ENCODE results near the gene RYR1.

The RYR1 gene

DNA sequence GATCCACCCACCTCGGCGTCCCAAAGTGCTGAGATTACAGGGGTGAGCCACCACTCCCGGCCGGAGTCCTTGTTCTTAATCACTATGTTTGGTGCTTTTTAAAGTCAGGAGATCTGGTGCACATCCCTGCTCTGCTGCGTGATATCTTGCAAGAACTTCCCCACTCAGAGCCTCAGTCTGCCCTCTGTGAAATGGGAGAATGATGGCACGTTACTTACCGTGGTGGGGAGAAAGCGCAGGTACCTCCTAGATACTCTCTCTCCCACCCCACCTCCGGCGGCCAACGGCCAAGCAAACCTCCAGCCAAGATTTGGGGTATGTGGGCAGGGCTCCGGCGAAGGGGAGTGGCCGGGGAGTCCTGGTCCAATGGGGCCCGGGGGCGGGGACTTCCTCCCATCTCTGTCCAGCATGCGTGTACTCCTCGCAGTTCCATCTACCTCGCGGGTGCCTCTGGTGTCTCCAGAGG is at the start of gene RYR1:
TSS of gene RYR1 (plus strand) at position 424 of the 466 bp plus-strand sequence. CDS start 139 bp downstream, outside the sequence.
- H3K4me1 ChIP-seq (ENCODE audit: control insufficient read depth, insufficient read depth, low read length, unreplicated experiment): no peaks in the 10 kb centered on the region
- no peak within 1 kb of the TSS for H3K4me3 ChIP-seq (ENCODE audit: low read depth, low read length)
- no peak within 1 kb of the TSS for H2AFZ ChIP-seq (ENCODE audit: low read length, unreplicated experiment)
- H3K27ac ChIP-seq (ENCODE audit: low read depth, low read length): no peak within 1 kb of the TSS
- H3K36me3 ChIP-seq (ENCODE audit: insufficient read depth, low read length): no peaks in the 10 kb centered on the region
- H3K27me3 ChIP-seq (ENCODE audit: insufficient read depth, low read length): peaks cover 21% of the 10 kb centered on the region
- no peaks in the 10 kb centered on the region for H3K79me2 ChIP-seq (ENCODE audit: control insufficient read depth, insufficient read depth, low read length, unreplicated experiment)

GRCh38 chr19:38383743-38384142 is 49.7 kb upstream of the RYR1 start:
- H3K27me3 ChIP-seq (ENCODE audit: insufficient read depth, low read length): no peaks in the 10 kb centered on the region
- peaks cover 6% of the 10 kb centered on the region; the same call in 1 of the 2 replicates for H3K36me3 ChIP-seq (ENCODE audit: insufficient read depth, low read length)
- H3K4me3 ChIP-seq (ENCODE audit: low read depth, low read length): no peak overlapping the region
- no peak overlapping the region for H3K27ac ChIP-seq (ENCODE audit: low read depth, low read length)
- peaks cover 9% of the 10 kb centered on the region for H3K79me2 ChIP-seq (ENCODE audit: control insufficient read depth, insufficient read depth, low read length, unreplicated experiment)
- no peak overlapping the region for H2AFZ ChIP-seq (ENCODE audit: low read length, unreplicated experiment)
- H3K4me1 ChIP-seq (ENCODE audit: control insufficient read depth, insufficient read depth, low read length, unreplicated experiment): no peaks in the 10 kb centered on the region

GRCh38 chr19:38384209-38385027 is 49.1 kb upstream of the RYR1 start:
- H3K27ac ChIP-seq (ENCODE audit: low read depth, low read length): no peak overlapping the region

DNA sequence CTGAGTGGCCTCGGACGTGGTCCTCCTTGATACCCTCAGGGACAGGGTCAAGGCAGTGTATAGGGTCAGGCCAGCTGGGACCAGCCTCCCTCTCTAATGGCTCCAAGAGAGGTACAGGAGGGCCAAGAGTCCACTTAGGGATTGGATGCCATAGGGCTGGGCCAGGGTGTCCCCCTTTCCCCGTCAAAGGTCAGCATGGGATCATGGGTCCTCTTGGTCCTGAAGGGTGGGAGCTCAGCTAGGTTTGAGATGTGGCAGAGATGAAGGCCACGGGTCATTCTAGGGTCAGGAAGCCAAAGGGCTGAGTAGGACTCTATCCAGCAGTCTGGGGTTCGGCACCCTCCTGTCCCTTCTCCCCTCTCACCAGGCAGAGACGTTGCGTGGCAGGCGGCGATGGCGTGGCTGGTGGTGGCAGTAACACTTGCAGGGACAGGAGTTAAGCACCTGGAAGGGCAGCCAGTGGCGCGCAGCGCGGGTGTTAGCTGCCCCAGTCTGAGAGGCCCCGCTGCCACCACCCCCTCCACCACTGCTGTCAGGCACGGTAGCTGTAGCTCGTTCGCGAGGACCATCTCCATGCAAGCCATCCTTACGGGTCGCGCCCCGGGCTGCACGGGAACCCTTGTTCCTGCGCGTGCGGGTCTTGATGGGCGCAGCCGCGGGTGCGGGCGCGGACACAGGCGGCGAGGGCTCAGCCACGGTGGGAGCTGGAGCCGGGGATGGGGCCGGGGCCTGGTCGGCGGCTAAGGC is 48.3 kb upstream of the RYR1 start:
- Histone ChIP-seq H3K79me2 (ENCODE audit: control insufficient read depth, insufficient read depth, low read length, unreplicated experiment) (peaks cover 8% of the 10 kb centered on the region), H3K27me3 (ENCODE audit: insufficient read depth, low read length) (no peaks in the 10 kb centered on the region), H3K27ac (ENCODE audit: low read depth, low read length) (no peak overlapping the region), H3K36me3 (ENCODE audit: insufficient read depth, low read length) (peaks cover 6% of the 10 kb centered on the region; the same call in 1 of the 2 replicates), H3K4me1 (ENCODE audit: control insufficient read depth, insufficient read depth, low read length, unreplicated experiment) (peaks cover 4% of the 10 kb centered on the region), H2AFZ (ENCODE audit: low read length, unreplicated experiment) (no peak overlapping the region), H3K4me3 (ENCODE audit: low read depth, low read length) (no peak overlapping the region)

More at GRCh38 chr19:38384209-38385027, 49.1 kb upstream of the RYR1 start:
- H3K4me1 ChIP-seq (ENCODE audit: control insufficient read depth, insufficient read depth, low read length, unreplicated experiment): no peaks in the 10 kb centered on the region
- no peak overlapping the region for H2AFZ ChIP-seq (ENCODE audit: low read length, unreplicated experiment)
- H3K36me3 ChIP-seq (ENCODE audit: insufficient read depth, low read length): peaks cover 6% of the 10 kb centered on the region; the same call in 1 of the 2 replicates
- H3K27me3 ChIP-seq (ENCODE audit: insufficient read depth, low read length): no peaks in the 10 kb centered on the region
- peaks cover 5% of the 10 kb centered on the region for H3K79me2 ChIP-seq (ENCODE audit: control insufficient read depth, insufficient read depth, low read length, unreplicated experiment)
- no peak overlapping the region for H3K4me3 ChIP-seq (ENCODE audit: low read depth, low read length)

- Histone ChIP-seq H3K36me3 (ENCODE audit: insufficient read depth, low read length) (peaks cover 5% of the 10 kb centered on the region; the same call in 1 of the 2 replicates), H3K4me3 (ENCODE audit: low read depth, low read length) (no peak overlapping the region), H2AFZ (ENCODE audit: low read length, unreplicated experiment) (no peak overlapping the region), H3K4me1 (ENCODE audit: control insufficient read depth, insufficient read depth, low read length, unreplicated experiment) (peaks cover 9% of the 10 kb centered on the region), H3K27ac (ENCODE audit: low read depth, low read length) (no peak overlapping the region), H3K79me2 (ENCODE audit: control insufficient read depth, insufficient read depth, low read length, unreplicated experiment) (peaks cover 11% of the 10 kb centered on the region), H3K27me3 (ENCODE audit: insufficient read depth, low read length) (no peaks in the 10 kb centered on the region)
Observed at GRCh38 chr19:38385804-38386257, 47.7 kb upstream of the RYR1 start.

DNA sequence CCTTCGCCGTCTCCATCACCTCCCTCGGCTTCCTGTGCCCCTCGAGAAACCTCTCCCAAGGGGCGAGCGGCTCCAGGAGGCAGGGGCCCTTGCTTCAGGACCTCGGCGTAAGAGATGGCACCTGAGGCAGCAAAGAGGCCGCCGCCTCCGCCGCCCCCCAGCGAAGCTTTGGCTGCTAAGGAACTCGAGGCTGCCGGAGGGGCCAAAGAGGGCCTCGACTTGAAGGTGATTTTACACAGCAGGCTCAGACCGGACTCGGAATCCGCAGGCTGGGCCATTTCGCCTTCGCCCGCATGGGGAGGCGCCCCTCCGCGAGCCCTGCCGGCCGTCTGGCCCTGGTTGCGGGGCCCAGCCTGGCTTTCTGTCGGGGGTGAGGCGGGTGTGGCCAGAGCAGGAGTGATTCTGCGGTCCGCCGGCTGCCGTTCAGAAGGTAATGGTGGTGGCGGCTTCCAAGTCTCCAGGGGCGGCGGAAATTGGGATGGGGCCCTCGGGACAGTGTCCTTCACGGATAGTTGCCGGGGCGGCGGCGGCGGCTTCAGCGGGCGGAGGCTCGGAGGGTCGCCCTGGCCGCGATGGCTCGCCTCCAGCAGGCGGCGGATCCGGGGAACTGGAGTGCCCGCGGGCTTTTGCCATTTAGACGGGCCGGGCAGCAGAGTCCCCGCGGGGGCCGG is 47.1 kb upstream of the RYR1 start:
- no peak overlapping the region for H3K27ac ChIP-seq (ENCODE audit: low read depth, low read length)
- H3K79me2 ChIP-seq (ENCODE audit: control insufficient read depth, insufficient read depth, low read length, unreplicated experiment): peaks cover 11% of the 10 kb centered on the region
- H3K4me3 ChIP-seq (ENCODE audit: low read depth, low read length): no peak overlapping the region
- H2AFZ ChIP-seq (ENCODE audit: low read length, unreplicated experiment): no peak overlapping the region
- H3K36me3 ChIP-seq (ENCODE audit: insufficient read depth, low read length): no peaks in the 10 kb centered on the region
- peaks cover 11% of the 10 kb centered on the region for H3K4me1 ChIP-seq (ENCODE audit: control insufficient read depth, insufficient read depth, low read length, unreplicated experiment)
- H3K27me3 ChIP-seq (ENCODE audit: insufficient read depth, low read length): no peaks in the 10 kb centered on the region

DNA sequence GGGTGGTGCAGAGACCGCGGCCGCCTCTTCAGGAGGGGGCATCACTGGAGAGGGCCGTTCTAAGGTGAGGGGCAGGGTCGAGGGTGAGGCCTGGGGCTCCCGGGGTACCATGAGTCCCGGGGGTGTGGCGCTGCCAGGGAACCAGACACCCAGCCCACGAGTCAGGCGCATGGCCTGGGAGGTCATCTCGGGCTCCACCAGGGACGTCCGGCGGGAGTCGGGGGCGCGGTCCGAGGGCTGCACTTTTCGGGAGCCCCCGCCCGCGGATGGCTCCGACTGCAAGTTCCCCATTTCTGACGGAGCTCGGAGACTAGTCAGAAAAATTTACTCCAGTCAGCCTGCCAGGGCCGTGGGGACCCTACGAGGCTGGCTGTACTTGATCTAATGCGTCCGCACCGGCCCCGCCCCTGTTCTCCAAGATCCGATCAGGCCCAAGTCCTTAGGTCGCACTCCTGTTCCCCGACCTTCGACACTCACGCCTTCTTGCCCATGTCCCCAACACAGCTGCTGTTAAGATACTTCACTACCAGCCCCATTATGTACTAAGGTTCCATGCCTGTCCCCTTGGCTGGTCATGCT is 46.4 kb upstream of the RYR1 start:
- peak overlapping the region; percentile 88 for H3K4me3 ChIP-seq (ENCODE audit: low read depth, low read length)
- H3K79me2 ChIP-seq (ENCODE audit: control insufficient read depth, insufficient read depth, low read length, unreplicated experiment): peaks cover 11% of the 10 kb centered on the region
- no peak overlapping the region for H2AFZ ChIP-seq (ENCODE audit: low read length, unreplicated experiment)
- H3K27ac ChIP-seq (ENCODE audit: low read depth, low read length): 0 out of 2 replicates have a peak overlapping the region, but pooled peaks have one; percentile 52
- peaks cover 14% of the 10 kb centered on the region for H3K4me1 ChIP-seq (ENCODE audit: control insufficient read depth, insufficient read depth, low read length, unreplicated experiment)
- no peaks in the 10 kb centered on the region for H3K36me3 ChIP-seq (ENCODE audit: insufficient read depth, low read length)
- H3K27me3 ChIP-seq (ENCODE audit: insufficient read depth, low read length): no peaks in the 10 kb centered on the region

- Histone ChIP-seq H3K27ac (ENCODE audit: low read depth, low read length) (peak within 1 kb of the TSS; percentile 86), H3K27me3 (ENCODE audit: insufficient read depth, low read length) (no peaks in the 10 kb centered on the region), H3K4me1 (ENCODE audit: control insufficient read depth, insufficient read depth, low read length, unreplicated experiment) (peaks cover 20% of the 10 kb centered on the region), H3K36me3 (ENCODE audit: insufficient read depth, low read length) (no peaks in the 10 kb centered on the region), H3K4me3 (ENCODE audit: low read depth, low read length) (peak within 1 kb of the TSS; percentile 88), H3K79me2 (ENCODE audit: control insufficient read depth, insufficient read depth, low read length, unreplicated experiment) (peaks cover 11% of the 10 kb centered on the region), H2AFZ (ENCODE audit: low read length, unreplicated experiment) (peak within 1 kb of the TSS; percentile 68)
Observed at GRCh38 chr19:38387550-38388348, 45.7 kb upstream of the RYR1 start, which contains the start of gene GGN. TSS of gene GGN (minus strand) at chr19:38388034. CDS start at chr19:38387261, 773 bp downstream.

DNA sequence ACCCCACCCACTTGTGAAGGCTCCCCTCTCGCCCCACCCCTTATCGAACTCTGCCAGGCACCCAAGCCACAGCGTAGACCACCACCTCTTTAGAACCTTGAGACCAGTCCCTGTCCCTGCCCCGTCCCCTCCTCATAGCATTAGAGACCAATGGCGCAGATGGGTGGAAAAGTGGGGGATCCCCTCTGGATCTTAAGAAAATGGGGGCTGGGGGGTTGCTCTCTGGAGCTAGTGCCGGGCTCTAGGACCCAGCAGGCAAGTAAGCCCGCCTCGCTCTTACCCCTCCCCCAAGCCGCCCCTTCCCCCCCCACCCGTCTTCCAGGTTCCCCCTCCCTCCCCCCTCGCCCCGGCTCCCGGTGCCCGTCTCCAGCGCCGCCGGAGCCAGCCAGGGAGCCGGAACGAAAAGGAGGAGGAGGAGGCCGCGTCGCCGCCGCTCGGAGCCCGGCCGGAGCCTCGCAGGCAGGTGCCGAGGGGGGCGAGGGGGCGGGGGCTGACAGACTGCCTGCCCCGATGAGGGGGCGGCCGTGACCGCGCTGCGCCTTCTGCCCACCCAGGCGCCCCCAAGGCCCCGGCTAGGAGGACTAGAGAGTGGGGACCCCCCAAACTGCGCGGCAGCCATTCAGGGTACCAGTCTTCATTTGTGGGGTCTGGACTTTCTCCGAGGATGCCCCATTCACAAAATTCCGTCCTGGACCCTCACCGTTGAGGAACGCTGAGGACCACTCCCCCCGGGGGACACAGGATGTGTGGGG is 45.0 kb upstream of the RYR1 start, which contains the start of gene SPRED3:
TSS of gene SPRED3 (plus strand) at position 349 of the 752 bp plus-strand sequence. CDS start 1,606 bp downstream, outside the sequence.
- Histone ChIP-seq H3K27me3 (ENCODE audit: insufficient read depth, low read length) (no peaks in the 10 kb centered on the region), H3K4me3 (ENCODE audit: low read depth, low read length) (peak within 1 kb of the TSS; percentile 88), H3K36me3 (ENCODE audit: insufficient read depth, low read length) (0 out of 2 replicates have a peak, but pooled peaks cover under 1% of the 10 kb centered on the region), H3K79me2 (ENCODE audit: control insufficient read depth, insufficient read depth, low read length, unreplicated experiment) (peaks cover 11% of the 10 kb centered on the region), H3K4me1 (ENCODE audit: control insufficient read depth, insufficient read depth, low read length, unreplicated experiment) (peaks cover 23% of the 10 kb centered on the region), H3K27ac (ENCODE audit: low read depth, low read length) (peak within 1 kb of the TSS; percentile 86), H2AFZ (ENCODE audit: low read length, unreplicated experiment) (peak within 1 kb of the TSS; percentile 68)

All from ACC112 (cell line).